Skeletal muscle satellite cell (primary cell): Measurements from ENCODE around the gene TCF12.
A peak's percentile ranks its signal among the peaks of the same experiment; 100 is the strongest.

ENCODE experiments used
- H3K27me3 ChIP-seq: 2 replicates; pipeline ENCODE4 v1.7.0; 2013; ENCODE audit warnings: low read length; ENCODE audit not compliant: control insufficient read depth, insufficient read depth
- H3K36me3 ChIP-seq: 2 replicates; pipeline ENCODE4 v1.7.0; 2013; ENCODE audit warnings: mild to moderate bottlenecking, control low read depth, low read length; ENCODE audit not compliant: insufficient read depth
- H3K4me1 ChIP-seq: 2 replicates; pipeline ENCODE4 v1.7.0; 2013; ENCODE audit warnings: low read length; ENCODE audit not compliant: control insufficient read depth, insufficient read depth
- H3K4me2 ChIP-seq: 2 replicates; pipeline ENCODE4 v1.7.0; 2013; ENCODE audit warnings: mild to moderate bottlenecking, low read length
- H3K4me3 ChIP-seq: 2 replicates; pipeline ENCODE4 v1.7.0; 2013; ENCODE audit warnings: low read length
- H3K9ac ChIP-seq: 2 replicates; pipeline ENCODE4 v1.7.0; 2013; ENCODE audit warnings: mild to moderate bottlenecking, low read depth, low read length, moderate library complexity
- H3K9me3 ChIP-seq: replicated peaks from 2 replicates; pipeline ENCODE4 v1.7.0; 2013; ENCODE audit warnings: mild to moderate bottlenecking, control low read depth, low read length

The TCF12 gene

DNA sequence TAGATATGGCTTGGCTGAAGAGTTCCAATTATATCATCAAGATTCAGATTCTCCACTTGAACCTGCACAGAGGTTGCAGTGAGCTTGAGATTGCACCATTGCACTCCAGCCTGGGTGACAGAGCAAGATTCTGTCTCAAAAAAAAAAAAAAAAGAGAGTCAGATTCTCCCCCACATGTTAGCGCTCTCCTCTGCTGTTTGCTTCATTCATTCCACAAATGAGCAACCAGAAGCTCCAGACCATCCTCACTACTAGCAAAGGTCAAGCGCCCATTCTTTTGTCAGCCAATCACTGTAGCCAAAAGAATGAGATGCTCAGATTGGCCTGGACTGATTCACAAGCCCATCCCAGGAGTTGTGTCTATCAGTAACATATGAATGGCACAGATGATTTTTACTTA is 28.4 kb upstream of the TCF12 start:
- no peaks in the 10 kb centered on the region for H3K9me3 ChIP-seq
- no peaks in the 10 kb centered on the region for H3K36me3 ChIP-seq
- H3K4me1 ChIP-seq, result peaks cover 14% of the 10 kb centered on the region
- no peaks in the 10 kb centered on the region for H3K27me3 ChIP-seq
- no peak overlapping the region for H3K9ac ChIP-seq
- no peak overlapping the region for H3K4me3 ChIP-seq
- no peak overlapping the region for H3K4me2 ChIP-seq

- H3K4me3 ChIP-seq, result no peak overlapping the region
- H3K9me3 ChIP-seq, result no peaks in the 10 kb centered on the region
- H3K27me3 ChIP-seq, result no peaks in the 10 kb centered on the region
- H3K9ac ChIP-seq, result no peak overlapping the region
- no peaks in the 10 kb centered on the region for H3K36me3 ChIP-seq
- H3K4me2 ChIP-seq, result no peak overlapping the region
- peaks cover 7% of the 10 kb centered on the region for H3K4me1 ChIP-seq
Measured at GRCh38 chr15:56891852-56892440, 26.5 kb upstream of the TCF12 start.

GRCh38 chr15:56892659-56893363 is 25.6 kb upstream of the TCF12 start:
- Histone ChIP-seq H3K27me3 (no peaks in the 10 kb centered on the region), H3K9me3 (no peaks in the 10 kb centered on the region), H3K4me3 (no peak overlapping the region), H3K4me1 (peaks cover 3% of the 10 kb centered on the region), H3K4me2 (no peak overlapping the region), H3K9ac (no peak overlapping the region), H3K36me3 (no peaks in the 10 kb centered on the region)

DNA sequence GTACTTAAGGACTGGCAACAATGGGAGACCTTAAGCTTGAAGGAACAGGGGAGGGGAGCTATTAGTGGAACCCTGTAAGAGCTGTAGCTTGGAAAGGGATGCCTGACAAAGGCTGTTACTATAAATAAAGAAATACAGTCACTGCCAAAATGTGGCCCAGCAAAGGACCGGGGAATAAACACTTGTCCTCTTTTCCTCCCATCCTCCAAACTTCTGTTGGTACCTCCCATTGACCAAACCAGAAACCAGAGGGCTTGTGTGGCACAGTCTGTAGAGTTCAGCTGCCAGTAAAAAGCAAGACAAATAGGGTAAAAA is 25.1 kb upstream of the TCF12 start:
- Histone ChIP-seq H3K36me3 (no peaks in the 10 kb centered on the region), H3K9ac (no peak overlapping the region), H3K4me1 (no peaks in the 10 kb centered on the region), H3K9me3 (no peaks in the 10 kb centered on the region), H3K4me3 (no peak overlapping the region), H3K27me3 (no peaks in the 10 kb centered on the region), H3K4me2 (no peak overlapping the region)

- no peaks in the 10 kb centered on the region for H3K4me1 ChIP-seq
- H3K4me2 ChIP-seq, result no peak overlapping the region
Measured at GRCh38 chr15:56894601-56895000, 23.8 kb upstream of the TCF12 start.

GRCh38 chr15:56901931-56902330 is 16.5 kb upstream of the TCF12 start:
- Histone ChIP-seq H3K9me3 (no peaks in the 10 kb centered on the region), H3K4me1 (no peaks in the 10 kb centered on the region), H3K36me3 (no peaks in the 10 kb centered on the region), H3K4me2 (no peak overlapping the region), H3K9ac (no peak overlapping the region), H3K27me3 (no peaks in the 10 kb centered on the region), H3K4me3 (no peak overlapping the region)

More at GRCh38 chr15:56894601-56895000, 23.8 kb upstream of the TCF12 start:
- Histone ChIP-seq H3K36me3 (no peaks in the 10 kb centered on the region), H3K4me3 (no peak overlapping the region), H3K9me3 (no peaks in the 10 kb centered on the region), H3K9ac (no peak overlapping the region), H3K27me3 (no peaks in the 10 kb centered on the region)

DNA sequence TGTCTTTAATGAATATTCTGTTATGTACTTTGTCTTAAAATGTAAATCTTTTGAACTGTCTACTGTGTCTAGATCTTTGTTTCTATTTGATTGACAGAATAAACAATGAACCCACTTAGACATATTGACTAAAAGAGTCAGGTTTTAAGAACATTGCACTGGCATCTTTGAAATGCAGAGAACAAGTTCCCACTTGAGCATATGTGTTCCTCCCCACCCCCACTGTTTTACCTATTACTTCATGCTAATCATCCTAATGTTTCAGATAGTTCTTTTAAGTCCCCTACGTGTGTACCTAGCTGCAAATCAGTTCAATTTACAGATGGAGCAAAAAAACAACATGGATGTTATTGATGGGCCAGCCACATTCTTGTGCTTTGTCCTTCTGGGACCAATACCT is 11.7 kb upstream of the TCF12 start:
- H3K4me2 ChIP-seq, result no peak overlapping the region
- H3K9me3 ChIP-seq, result no peaks in the 10 kb centered on the region
- H3K36me3 ChIP-seq, result no peaks in the 10 kb centered on the region
- no peak overlapping the region for H3K9ac ChIP-seq
- H3K4me3 ChIP-seq, result no peak overlapping the region
- no peaks in the 10 kb centered on the region for H3K27me3 ChIP-seq
- H3K4me1 ChIP-seq, result no peaks in the 10 kb centered on the region

GRCh38 chr15:56910801-56911200 is 7.6 kb upstream of the TCF12 start:
- Histone ChIP-seq H3K4me2 (no peak overlapping the region), H3K27me3 (no peaks in the 10 kb centered on the region), H3K9ac (no peak overlapping the region), H3K36me3 (no peaks in the 10 kb centered on the region), H3K4me1 (no peaks in the 10 kb centered on the region), H3K9me3 (no peaks in the 10 kb centered on the region), H3K4me3 (no peak overlapping the region)

- no peaks in the 10 kb centered on the region for H3K36me3 ChIP-seq
- H3K4me2 ChIP-seq, result no peak overlapping the region
- H3K4me3 ChIP-seq, result no peak overlapping the region
- no peaks in the 10 kb centered on the region for H3K27me3 ChIP-seq
- H3K9ac ChIP-seq, result no peak overlapping the region
- no peaks in the 10 kb centered on the region for H3K9me3 ChIP-seq
- H3K4me1 ChIP-seq, result peaks cover 8% of the 10 kb centered on the region
Measured at GRCh38 chr15:56913241-56913640, 5.2 kb upstream of the TCF12 start.

DNA sequence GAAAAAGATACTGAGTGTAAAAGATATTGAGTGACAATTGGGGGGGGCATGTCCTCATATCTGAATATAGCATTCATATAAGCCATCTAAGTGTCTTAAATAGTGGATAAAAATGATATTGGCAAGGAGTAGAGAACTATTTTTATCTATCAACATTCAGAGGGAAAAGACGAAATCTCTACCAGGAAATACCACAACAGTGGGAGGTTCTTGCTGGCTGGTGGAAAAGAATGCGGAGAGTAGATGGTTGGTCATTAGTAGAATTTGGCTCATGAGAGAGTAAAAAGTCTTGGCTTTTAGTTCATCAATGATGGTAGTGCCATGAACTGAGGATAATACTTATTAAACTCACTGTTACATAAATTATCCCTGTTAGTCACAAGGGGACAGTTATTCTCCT is 4.8 kb upstream of the TCF12 start:
- Histone ChIP-seq H3K4me2 (no peak overlapping the region), H3K27me3 (no peaks in the 10 kb centered on the region), H3K36me3 (no peaks in the 10 kb centered on the region), H3K4me3 (no peak overlapping the region), H3K9ac (no peak overlapping the region), H3K4me1 (peaks cover 8% of the 10 kb centered on the region), H3K9me3 (no peaks in the 10 kb centered on the region)

- no peaks in the 10 kb centered on the region for H3K36me3 ChIP-seq
- no peaks in the 10 kb centered on the region for H3K27me3 ChIP-seq
- no peak overlapping the region for H3K4me3 ChIP-seq
- peaks cover 12% of the 10 kb centered on the region for H3K4me1 ChIP-seq
- H3K4me2 ChIP-seq, result no peak overlapping the region
- no peaks in the 10 kb centered on the region for H3K9me3 ChIP-seq
- H3K9ac ChIP-seq, result no peak overlapping the region
Measured at GRCh38 chr15:56915888-56916287, 2.6 kb upstream of the TCF12 start.

DNA sequence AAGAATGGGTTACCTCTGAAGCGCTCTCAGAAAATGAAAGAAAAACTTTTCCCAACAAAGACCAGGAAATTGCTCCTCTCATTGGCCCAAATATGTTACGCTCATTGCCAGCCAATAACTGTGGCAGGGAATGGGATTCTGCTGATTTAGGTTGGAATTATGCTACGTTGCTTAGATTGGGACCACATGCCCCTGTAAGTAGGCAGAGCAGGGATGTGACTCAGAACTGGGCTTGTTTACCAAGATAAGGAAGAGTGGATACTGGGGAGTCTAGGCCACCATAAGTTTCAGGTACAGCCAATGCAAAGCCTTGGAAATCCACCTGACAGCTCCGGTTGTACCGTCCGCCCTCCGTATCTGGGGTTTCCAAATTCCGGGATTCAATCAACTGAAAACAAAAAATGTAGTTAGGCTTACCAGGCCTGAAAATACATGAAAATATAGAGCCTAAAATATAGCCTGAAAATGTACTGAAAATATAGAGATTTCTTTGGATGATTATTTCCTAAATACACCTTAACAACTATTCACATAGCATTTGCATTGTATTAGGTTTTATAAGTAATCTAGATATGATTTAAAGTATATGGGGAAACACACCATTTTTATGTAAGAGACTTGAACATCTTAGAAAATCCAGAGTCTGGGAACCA is 1.5 kb upstream of the TCF12 start:
- no peak overlapping the region for H3K9ac ChIP-seq
- peaks cover 13% of the 10 kb centered on the region for H3K4me1 ChIP-seq

More for the DNA sequence above, 1.5 kb upstream of the TCF12 start:
- peak overlapping the region; percentile 99 for H3K4me2 ChIP-seq
- peak overlapping the region; percentile 95 for H3K4me3 ChIP-seq
- no peaks in the 10 kb centered on the region for H3K9me3 ChIP-seq
- no peaks in the 10 kb centered on the region for H3K27me3 ChIP-seq
- peaks cover 4% of the 10 kb centered on the region for H3K36me3 ChIP-seq
